A549 (cell line): Measurements from ENCODE around the gene TMEM39A.

Source experiments
- EP300 ChIP-seq, 2 experiments: fragments of >200 bp; sonication (Bioruptor Twin); formaldehyde crosslinking; IDR thresholded peaks; 2 replicates in 1 of 2; 3 replicates in 1 of 2; pipeline ENCODE4 v1.6.1; 2016 to 2017
- FOSB ChIP-seq: fragments of 250-450 bp; sonication (Bioruptor Pico); IDR thresholded peaks from 2 replicates; pipeline ENCODE4 v1.5.0; 2020; ENCODE audit warnings: mild to moderate bottlenecking, moderate library complexity
- MAFK ChIP-seq: fragments of 450-650 bp; IDR thresholded peaks from 2 replicates; pipeline ENCODE4 v1.6.1; 2014; ENCODE audit not compliant: partially characterized antibody
- MAX ChIP-seq: IDR thresholded peaks from 2 replicates; pipeline ENCODE4 v1.6.1; 2012
- MAZ ChIP-seq: fragments of 150-350 bp; IDR thresholded peaks from 2 replicates; pipeline ENCODE4 v1.6.1; 2014; ENCODE audit warnings: antibody characterized with exemption, low read depth, low read length, borderline replicate concordance
- NFE2L2 ChIP-seq: fragments of 150-350 bp; conservative IDR thresholded peaks from 2 replicates; pipeline ENCODE4 v1.6.1; 2014; ENCODE audit warnings: low read length
- POLR2A ChIP-seq: IDR thresholded peaks from 2 replicates; pipeline ENCODE4 v1.6.1; 2012; ENCODE audit warnings: mild to moderate bottlenecking, low read length
- RARB ChIP-seq: fragments of 250-450 bp; sonication (Bioruptor Pico); IDR thresholded peaks from 2 replicates; pipeline ENCODE4 v1.8.0; 2021; ENCODE audit warnings: mild to moderate bottlenecking, moderate library complexity
- TF ChIP-seq, protein P1 (sequence below): fragments of >200 bp; sonication (Bioruptor Twin); formaldehyde crosslinking; IDR thresholded peaks from 3 replicates; pipeline ENCODE4 v1.5.1; 2016

DNA sequence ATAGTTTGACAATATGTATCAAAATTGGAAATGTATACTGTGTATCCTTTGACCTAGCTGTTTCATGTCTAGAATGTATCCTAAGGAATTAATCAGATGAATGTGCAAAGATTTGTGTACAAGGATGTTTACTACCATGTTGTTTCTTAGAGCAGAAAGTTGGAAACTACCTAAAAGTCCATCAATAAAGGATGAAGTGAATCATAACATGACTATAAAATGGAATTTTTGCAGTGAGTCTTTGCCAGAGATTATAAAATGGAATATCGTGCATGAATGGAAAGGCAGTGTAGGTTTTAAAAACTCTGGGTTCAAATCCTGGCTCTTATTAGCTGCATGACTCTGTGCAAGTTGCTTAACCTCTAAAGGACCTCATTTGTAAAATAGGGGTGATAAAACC is 19.7 kb upstream of the TMEM39A start:
- TF ChIP-seq, protein P1, sequence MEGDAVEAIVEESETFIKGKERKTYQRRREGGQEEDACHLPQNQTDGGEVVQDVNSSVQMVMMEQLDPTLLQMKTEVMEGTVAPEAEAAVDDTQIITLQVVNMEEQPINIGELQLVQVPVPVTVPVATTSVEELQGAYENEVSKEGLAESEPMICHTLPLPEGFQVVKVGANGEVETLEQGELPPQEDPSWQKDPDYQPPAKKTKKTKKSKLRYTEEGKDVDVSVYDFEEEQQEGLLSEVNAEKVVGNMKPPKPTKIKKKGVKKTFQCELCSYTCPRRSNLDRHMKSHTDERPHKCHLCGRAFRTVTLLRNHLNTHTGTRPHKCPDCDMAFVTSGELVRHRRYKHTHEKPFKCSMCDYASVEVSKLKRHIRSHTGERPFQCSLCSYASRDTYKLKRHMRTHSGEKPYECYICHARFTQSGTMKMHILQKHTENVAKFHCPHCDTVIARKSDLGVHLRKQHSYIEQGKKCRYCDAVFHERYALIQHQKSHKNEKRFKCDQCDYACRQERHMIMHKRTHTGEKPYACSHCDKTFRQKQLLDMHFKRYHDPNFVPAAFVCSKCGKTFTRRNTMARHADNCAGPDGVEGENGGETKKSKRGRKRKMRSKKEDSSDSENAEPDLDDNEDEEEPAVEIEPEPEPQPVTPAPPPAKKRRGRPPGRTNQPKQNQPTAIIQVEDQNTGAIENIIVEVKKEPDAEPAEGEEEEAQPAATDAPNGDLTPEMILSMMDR = no peak
- TF ChIP-seq MAZ (no peak), RARB (no peak), NFE2L2 (no peak), EP300 (IDR thresholded peaks at IDR 0.05) (no peak), POLR2A (no peak), FOSB (CRISPR knock-in tag) (no peak), MAFK (no peak), MAX (no peak)
